HG02938 (cell line): ENCODE data around the gene LEAP2.
A peak's percentile ranks its signal among the peaks of the same experiment; 100 is the strongest.

ENCODE experiments used
- ATAC-seq: cut with Tn5 transposase; IDR thresholded peaks from one replicate; pipeline ENCODE4 v1.9.1; 2021; ENCODE audit warnings: mild to moderate bottlenecking, moderate library complexity; ENCODE audit not compliant: unreplicated experiment

LEAP2 gene

GRCh38 chr5:132873119-132873929, at the start of gene LEAP2:
LEAP2 (plus strand) TSS chr5:132873668; CDS start chr5:132873695, 27 bp downstream.
- ATAC-seq = no peak

GRCh38 chr5:132824426-132824825, 49.0 kb upstream of the LEAP2 start:
- no peak for ATAC-seq

GRCh38 chr5:132825033-132825833, 48.2 kb upstream of the LEAP2 start:
- ATAC-seq = no peak

GRCh38 chr5:132825834-132826391, 47.6 kb upstream of the LEAP2 start:
- ATAC-seq = no peak

- ATAC-seq = no peak
Observed at GRCh38 chr5:132826424-132827082, 46.9 kb upstream of the LEAP2 start.

- ATAC-seq = no peak
Observed at GRCh38 chr5:132827943-132828673, 45.4 kb upstream of the LEAP2 start.

- no peak for ATAC-seq
Observed at GRCh38 chr5:132828846-132829494, 44.5 kb upstream of the LEAP2 start.

- peak; percentile 76 for ATAC-seq
Observed at GRCh38 chr5:132829742-132830435, 43.6 kb upstream of the LEAP2 start.

- ATAC-seq = peak; percentile 58
Observed at GRCh38 chr5:132830436-132831094, 42.9 kb upstream of the LEAP2 start, which contains the start of gene SHROOM1. SHROOM1 (minus strand) TSS chr5:132830647; CDS start chr5:132826140, 4,507 bp downstream.

- no peak for ATAC-seq
Observed at GRCh38 chr5:132831095-132831860, 42.2 kb upstream of the LEAP2 start.

GRCh38 chr5:132832612-132833011, 40.9 kb upstream of the LEAP2 start:
- ATAC-seq = no peak

GRCh38 chr5:132834057-132834456, 39.4 kb upstream of the LEAP2 start:
- no peak for ATAC-seq

GRCh38 chr5:132836852-132837251, 36.6 kb upstream of the LEAP2 start:
- ATAC-seq = no peak

- ATAC-seq = no peak
Observed at GRCh38 chr5:132837868-132838267, 35.6 kb upstream of the LEAP2 start.

GRCh38 chr5:132838516-132839282, 34.8 kb upstream of the LEAP2 start:
- ATAC-seq = no peak

- ATAC-seq = no peak
Observed at GRCh38 chr5:132839426-132840301, 33.8 kb upstream of the LEAP2 start.
